Type B pancreatic cell (in vitro differentiated cells): Measurements from ENCODE around the gene OAS2. TPM values are rescaled to one million over a fixed set of nuclear protein-coding genes. Genes with fewer than 3 reads are reported as not detected.

Experiments used
- DNase-seq: peaks from one replicate; pipeline ENCODE4 v3.0.0; 2021; ENCODE audit warnings: mixed read lengths; ENCODE audit not compliant: unreplicated experiment; ENCODE audit errors: extremely low spot score
- H3K27ac Mint-ChIP-seq: 2 replicates; pipeline ENCODE4 v1.8.0; 2021; ENCODE audit warnings: mild to moderate bottlenecking, mixed read lengths
- H3K27me3 Mint-ChIP-seq: 2 replicates; pipeline ENCODE4 v1.8.0; 2021; ENCODE audit warnings: mixed read lengths
- H3K36me3 Mint-ChIP-seq: 2 replicates; pipeline ENCODE4 v1.8.0; 2021; ENCODE audit warnings: mixed read lengths
- H3K4me1 Mint-ChIP-seq: one replicate; pipeline ENCODE4 v1.8.0; 2021; ENCODE audit warnings: mixed read lengths; ENCODE audit not compliant: unreplicated experiment
- H3K4me3 Mint-ChIP-seq: 2 replicates; pipeline ENCODE4 v1.8.0; 2021; ENCODE audit warnings: mild to moderate bottlenecking, mixed read lengths
- H3K9me3 Mint-ChIP-seq: 2 replicates; pipeline ENCODE4 v1.8.0; 2021; ENCODE audit warnings: mixed read lengths
- total RNA-seq: library from RNA; stranded (reverse); gene quantifications from 2 replicates; pipeline ENCODE4 v1.2.1, GENCODE V29; 2021; ENCODE audit warnings: low replicate concordance
- TF ChIP-seq, protein P1 (sequence below): fragments of 200-600 bp; sonication (generic); conservative IDR thresholded peaks from 2 replicates; pipeline ENCODE4 v1.5.0; 2021; ENCODE audit warnings: antibody characterized with exemption, mild to moderate bottlenecking

OAS2 gene
- total RNA-seq, 1 donor from 2014 or later, result 1.8 TPM

DNA sequence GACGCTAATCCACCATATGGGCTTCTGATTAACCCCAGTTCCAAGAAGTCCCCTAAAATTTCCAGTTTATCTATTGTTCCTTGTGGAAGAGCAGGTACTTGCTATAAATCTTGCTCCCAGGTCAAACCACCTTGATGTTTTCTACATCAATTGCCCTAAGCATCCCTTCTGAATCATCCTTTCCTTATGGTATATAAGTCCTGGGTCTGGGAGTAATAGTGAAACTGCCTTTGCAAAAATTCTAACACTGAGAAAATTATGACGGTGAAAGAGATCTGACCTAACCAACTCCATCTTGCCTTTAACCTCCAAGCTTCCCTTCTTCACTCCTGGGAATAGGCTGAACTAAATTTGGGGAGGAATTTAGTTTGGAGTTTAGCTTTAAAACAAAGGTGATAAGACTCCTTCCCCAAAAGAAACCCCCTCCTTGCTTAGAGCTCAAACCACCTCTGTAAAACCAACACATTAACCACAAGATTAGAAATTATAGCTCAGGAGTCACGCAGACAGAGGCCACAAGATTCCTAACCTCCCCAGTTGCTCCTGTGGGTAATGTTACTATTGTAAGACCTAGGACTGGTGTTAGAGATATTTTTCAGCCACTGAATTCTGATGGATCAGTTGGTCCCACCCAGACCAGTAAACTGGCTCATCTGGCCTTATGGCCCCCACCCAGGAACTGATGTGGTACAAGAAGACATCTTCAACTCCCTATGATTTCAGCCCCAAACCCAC is 44.4 kb downstream of the OAS2 start:
- H3K27me3 Mint-ChIP-seq, result peaks cover 31% of the 10 kb centered on the region
- DNase-seq, result no peak
- no peak overlapping the region for H3K4me3 Mint-ChIP-seq
- H3K27ac Mint-ChIP-seq, result no peak overlapping the region
- TF ChIP-seq, protein P1, sequence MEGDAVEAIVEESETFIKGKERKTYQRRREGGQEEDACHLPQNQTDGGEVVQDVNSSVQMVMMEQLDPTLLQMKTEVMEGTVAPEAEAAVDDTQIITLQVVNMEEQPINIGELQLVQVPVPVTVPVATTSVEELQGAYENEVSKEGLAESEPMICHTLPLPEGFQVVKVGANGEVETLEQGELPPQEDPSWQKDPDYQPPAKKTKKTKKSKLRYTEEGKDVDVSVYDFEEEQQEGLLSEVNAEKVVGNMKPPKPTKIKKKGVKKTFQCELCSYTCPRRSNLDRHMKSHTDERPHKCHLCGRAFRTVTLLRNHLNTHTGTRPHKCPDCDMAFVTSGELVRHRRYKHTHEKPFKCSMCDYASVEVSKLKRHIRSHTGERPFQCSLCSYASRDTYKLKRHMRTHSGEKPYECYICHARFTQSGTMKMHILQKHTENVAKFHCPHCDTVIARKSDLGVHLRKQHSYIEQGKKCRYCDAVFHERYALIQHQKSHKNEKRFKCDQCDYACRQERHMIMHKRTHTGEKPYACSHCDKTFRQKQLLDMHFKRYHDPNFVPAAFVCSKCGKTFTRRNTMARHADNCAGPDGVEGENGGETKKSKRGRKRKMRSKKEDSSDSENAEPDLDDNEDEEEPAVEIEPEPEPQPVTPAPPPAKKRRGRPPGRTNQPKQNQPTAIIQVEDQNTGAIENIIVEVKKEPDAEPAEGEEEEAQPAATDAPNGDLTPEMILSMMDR, result no peak
- no peaks in the 10 kb centered on the region for H3K9me3 Mint-ChIP-seq
- H3K4me1 Mint-ChIP-seq, result no peaks in the 10 kb centered on the region
- no peaks in the 10 kb centered on the region for H3K36me3 Mint-ChIP-seq

DNA sequence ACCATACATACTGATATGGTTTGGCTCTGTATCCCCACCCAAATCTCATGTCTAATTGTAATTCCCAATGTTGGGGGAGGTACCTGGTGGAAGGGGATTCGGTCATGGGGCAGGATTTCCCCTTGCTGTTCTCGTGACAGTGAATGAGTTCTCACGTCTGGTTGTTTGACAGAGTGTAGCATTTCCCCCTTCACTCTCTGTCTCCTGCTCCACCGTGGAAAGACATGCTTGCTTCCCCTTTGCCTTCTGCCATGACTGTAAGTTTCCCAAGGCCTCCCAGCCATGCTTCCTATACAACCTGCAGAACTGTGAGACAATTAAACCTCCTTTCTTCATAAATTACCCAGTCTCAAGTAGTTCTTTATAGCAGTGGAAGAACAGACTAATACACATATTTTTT is 49.4 kb downstream of the OAS2 start:
- no peak for DNase-seq
- Mint-ChIP-seq H3K9me3 (no peaks in the 10 kb centered on the region), H3K27me3 (peaks cover 27% of the 10 kb centered on the region), H3K4me1 (no peaks in the 10 kb centered on the region), H3K36me3 (no peaks in the 10 kb centered on the region), H3K27ac (no peak overlapping the region), H3K4me3 (no peak overlapping the region)
- TF ChIP-seq, protein P1, result no peak

DNA sequence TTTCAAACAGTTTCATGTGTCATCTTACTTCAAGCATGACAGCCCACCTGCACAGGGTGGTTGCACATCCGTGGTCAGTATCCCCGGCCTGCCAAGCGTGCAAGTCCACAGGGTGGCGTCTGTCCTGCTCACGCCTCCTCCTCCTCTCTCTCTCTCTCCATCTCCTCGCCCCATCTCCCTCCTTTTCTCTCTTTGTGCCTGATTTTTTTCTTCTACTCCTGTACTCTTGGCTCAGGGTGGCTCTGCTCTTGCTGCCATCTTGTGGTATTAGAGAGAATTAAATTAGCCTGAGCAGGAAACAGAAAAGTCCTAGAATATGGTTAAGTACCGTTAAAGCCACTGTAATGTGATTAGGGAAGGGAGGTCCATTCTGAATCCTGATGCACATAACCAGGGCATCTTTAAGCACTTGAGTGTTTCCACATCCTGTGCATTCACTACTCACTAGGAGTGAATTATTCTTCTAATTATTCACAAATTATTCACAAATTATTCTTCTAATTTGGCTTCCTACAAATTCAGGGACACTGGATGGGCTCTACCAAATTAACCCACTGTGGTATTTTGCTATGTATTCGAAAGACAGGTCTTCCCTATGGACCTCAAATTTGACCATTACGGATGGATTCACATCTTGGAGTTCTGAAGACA is 52.7 kb downstream of the OAS2 start:
- no peaks in the 10 kb centered on the region for H3K9me3 Mint-ChIP-seq
- no peak overlapping the region for H3K4me3 Mint-ChIP-seq
- no peak overlapping the region for H3K27ac Mint-ChIP-seq
- TF ChIP-seq, protein P1, result peak; percentile 82
- H3K4me1 Mint-ChIP-seq, result no peaks in the 10 kb centered on the region
- DNase-seq, result no peak
- no peaks in the 10 kb centered on the region for H3K36me3 Mint-ChIP-seq
- H3K27me3 Mint-ChIP-seq, result peaks cover 20% of the 10 kb centered on the region

DNA sequence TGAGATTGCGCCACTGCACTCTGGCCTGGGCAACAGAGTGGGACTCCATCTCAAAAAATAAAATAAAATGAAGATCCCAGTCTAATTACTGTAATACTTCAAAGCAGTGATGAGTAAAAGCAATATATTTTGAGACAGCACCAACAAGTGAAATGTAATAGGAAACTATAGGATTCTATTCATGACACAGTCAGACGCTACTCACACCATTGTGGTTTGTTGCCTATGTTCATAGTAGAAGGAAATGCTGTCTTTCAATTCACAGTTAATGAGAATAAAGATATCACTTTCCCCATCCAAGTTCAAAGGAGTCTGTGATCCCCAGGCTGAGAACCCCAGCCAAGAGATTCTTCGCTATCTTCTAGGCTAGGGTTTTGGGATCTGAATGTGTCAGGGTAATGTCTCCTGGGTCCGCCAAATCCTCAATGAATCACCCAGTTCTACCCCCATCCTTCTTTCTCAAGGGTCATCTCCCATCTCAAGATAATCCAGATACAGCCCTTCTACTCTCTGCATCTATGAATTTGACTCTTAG is 61.7 kb downstream of the OAS2 start:
- no peak for DNase-seq

DNA sequence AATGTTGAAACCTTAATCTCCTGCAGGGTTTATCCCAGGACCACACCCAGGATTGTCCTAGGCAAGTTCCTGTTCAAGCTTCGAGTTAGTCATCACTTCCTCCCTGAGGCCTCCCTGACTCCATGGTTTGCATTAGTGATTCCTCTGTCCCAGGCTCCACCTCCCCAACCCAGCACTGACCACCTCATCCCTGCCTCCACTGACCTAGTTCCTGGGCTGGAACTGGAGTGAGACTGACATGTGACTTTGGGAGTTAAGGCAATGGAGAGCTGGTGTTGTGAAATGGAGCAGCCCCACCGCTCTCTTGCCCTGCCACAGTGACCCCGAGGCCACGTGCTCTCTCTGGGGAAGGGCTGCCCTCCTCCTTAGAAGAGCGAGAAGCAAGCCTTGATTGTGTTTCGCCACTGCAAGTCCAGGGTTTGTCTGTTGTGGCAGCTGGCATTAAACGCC is 62.4 kb downstream of the OAS2 start:
- Mint-ChIP-seq H3K27ac (no peak overlapping the region), H3K4me1 (no peaks in the 10 kb centered on the region), H3K4me3 (no peak overlapping the region), H3K27me3 (peaks cover 43% of the 10 kb centered on the region), H3K9me3 (no peaks in the 10 kb centered on the region), H3K36me3 (no peaks in the 10 kb centered on the region)
- TF ChIP-seq, protein P1, result no peak
- DNase-seq, result no peak

More for the DNA sequence above, 61.7 kb downstream of the OAS2 start:
- H3K9me3 Mint-ChIP-seq, result no peaks in the 10 kb centered on the region
- H3K27me3 Mint-ChIP-seq, result peaks cover 35% of the 10 kb centered on the region
- H3K36me3 Mint-ChIP-seq, result no peaks in the 10 kb centered on the region
- H3K4me3 Mint-ChIP-seq, result no peak overlapping the region
- H3K27ac Mint-ChIP-seq, result no peak overlapping the region
- TF ChIP-seq, protein P1, result no peak
- no peaks in the 10 kb centered on the region for H3K4me1 Mint-ChIP-seq
